Hematopoietic multipotent progenitor cell treated with erythropoietin and hydrocortisone succinate and interleukin-3 and kit ligand, for 4 days (in vitro differentiated cells): ENCODE results near the gene MOB1B.
A peak's percentile ranks its signal among the peaks of the same experiment; 100 is the strongest.
"Not testable (repeated sequence)": the region's sequence is repeated elsewhere in the genome, so short reads cannot be mapped to it uniquely, and the experiment has no call there.

Experiments used
- DNase-seq: peaks from one replicate; pipeline ENCODE4 v3.0.0-alpha.2; 2015

The MOB1B gene

GRCh38 chr4:71009890-71010588 is 107.9 kb downstream of the MOB1B start:
- DNase-seq, result peak; percentile 83

GRCh38 chr4:71011451-71011850 is 109.3 kb downstream of the MOB1B start:
- no peak for DNase-seq

GRCh38 chr4:71017391-71017790 is 115.2 kb downstream of the MOB1B start:
- DNase-seq, result not testable (repeated sequence)

GRCh38 chr4:71020611-71021010 is 118.4 kb downstream of the MOB1B start:
- no peak for DNase-seq

- DNase-seq, result no peak
Observed at GRCh38 chr4:71025654-71026053, 123.5 kb downstream of the MOB1B start.

- DNase-seq, result peak; percentile 78
Observed at GRCh38 chr4:71026086-71026485, 123.9 kb downstream of the MOB1B start.

GRCh38 chr4:71027611-71028010 is 125.4 kb downstream of the MOB1B start:
- no peak for DNase-seq

GRCh38 chr4:71029504-71029903 is 127.3 kb downstream of the MOB1B start:
- DNase-seq, result no peak

GRCh38 chr4:71032106-71032505 is 129.9 kb downstream of the MOB1B start:
- not testable (repeated sequence) for DNase-seq
